Measurements from ENCODE around the gene YPEL4.

Gene YPEL4

DNA sequence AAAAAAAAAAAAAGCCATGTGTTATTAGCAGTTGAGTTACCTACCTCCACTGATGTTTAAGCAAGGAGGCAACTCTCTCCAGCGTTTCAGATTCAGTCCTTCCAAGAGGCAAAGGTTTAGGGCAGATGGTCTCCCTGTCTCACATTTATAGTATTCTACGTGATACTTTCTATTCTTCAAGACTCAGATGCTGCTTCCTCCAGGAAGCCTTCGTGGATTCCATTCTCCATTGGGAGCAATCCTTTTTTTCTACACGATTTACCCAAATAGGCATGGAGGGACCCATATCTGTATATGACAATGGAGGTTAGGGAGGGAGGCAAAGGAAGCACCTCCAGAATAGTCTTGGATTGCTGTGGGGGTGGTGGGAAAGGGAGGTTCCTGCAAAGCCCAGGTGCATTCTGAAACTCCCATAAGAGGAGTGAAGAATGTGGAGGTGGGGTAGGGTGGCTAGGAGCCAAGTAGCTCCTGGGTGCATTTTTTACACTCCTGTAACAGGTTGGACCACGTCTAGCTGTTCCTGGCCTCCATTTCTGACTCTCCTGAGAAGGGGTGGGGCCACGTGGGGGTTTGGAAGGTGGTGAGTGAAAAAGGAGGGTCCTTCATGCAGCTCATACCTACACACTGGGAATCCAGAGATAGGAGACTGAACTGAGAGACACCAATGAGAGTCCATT, 16.2 kb downstream of the YPEL4 start:
- no peak for DNase-seq (ENCODE audit: low read depth in 2 of 2)

DNA sequence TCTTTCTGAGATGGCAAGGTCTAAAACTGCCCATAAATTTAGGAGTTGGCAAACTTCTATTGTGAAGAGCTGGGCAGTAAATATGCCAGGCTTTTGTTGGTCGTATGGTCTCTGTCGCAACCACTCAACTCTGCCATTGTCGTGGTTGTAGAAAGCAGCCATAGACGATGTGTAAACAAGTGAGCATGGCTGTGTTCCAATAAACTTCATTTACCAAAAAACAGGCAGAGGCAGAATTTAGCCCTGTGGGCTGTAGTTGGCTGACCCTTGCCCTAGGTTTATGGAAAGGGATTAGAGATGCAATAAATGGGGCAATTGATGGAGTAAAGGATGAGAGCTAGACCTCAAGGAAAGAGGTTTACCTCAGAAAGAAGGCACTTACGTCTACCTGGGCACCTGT, 17.6 kb downstream of the YPEL4 start:
- DNase-seq (ENCODE audit: low read depth in 2 of 2): no peak

DNA sequence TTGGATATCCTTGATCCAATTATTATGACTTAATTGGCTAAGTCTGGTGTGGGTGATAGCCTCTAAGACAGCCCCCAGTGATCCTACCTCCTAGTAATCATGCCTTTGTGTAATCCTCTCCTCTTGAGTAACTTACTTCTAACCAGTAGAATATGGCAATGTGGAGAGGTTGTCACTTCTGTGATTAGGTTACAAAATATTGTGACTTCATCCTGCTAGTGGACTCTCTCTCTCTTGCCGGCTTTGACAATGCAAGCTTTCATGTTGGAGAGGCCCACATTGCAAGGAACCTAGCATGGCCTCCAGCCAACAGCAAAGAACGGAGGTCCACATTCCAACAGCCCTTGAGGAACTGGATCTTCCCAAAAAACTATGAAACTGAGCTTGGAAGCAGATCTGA, 19.5 kb downstream of the YPEL4 start:
- DNase-seq (ENCODE audit: low read depth in 2 of 2): no peak

DNA sequence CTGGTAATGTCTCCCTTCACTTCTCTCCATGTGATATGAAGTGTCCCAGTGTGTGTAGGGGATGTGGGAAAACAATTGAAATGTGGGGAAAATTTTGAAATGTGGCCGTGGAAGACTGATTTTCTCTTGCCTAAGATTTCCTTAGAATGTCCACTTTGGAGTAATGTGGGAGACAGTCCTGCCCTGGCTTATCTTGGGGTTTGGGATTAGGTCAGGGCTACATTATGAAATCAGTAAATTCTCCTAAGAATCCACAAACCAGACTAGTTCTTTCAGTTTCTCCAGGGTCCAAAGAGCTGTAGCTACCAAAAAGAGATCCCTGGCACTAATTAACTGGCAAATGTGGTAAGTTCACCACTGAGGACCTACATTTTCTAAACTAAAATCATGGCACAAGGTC, 22.8 kb downstream of the YPEL4 start:
- no peak for DNase-seq (ENCODE audit: low read depth in 2 of 2)

DNA sequence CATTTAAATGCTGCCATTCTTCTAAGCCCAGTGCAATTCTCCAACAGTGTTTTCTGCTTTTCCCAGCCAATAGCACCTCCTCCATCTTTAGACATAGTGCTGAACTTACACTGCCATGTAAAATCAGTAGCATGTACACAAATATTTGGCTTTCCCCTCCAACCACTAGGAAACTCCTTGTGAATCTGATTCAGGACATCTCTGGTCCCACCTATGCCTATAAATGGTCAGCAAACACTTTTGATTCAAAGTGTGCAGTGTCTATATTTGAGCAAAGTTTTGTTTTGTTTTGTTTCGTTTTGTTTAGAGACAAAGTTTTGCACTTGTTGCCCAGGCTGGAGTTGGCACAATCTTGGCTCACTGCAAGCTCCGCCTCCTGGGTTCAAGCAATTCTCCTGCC, 24.8 kb downstream of the YPEL4 start:
- DNase-seq (ENCODE audit: low read depth in 2 of 2): no peak

DNA sequence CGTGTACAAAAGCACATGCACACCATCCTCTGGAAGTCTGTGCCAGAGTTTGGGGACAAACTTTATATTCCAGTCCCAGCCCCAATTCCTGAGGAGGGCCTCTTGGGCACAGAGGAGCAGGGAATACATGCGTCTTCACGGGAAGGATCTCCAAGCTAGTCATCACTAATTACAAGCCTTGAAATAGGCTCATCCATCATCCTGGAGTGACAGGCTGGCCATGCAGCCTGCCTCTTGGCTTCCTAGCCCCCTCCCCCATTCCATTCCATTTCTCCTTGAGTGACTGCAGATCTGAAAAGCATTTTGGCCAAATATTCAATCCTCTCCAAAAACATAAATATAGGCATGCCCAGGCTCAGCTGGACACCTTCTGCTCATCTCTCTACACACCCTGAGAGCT, 27.4 kb downstream of the YPEL4 start:
- DNase-seq (ENCODE audit: low read depth in 2 of 2): no peak

DNA sequence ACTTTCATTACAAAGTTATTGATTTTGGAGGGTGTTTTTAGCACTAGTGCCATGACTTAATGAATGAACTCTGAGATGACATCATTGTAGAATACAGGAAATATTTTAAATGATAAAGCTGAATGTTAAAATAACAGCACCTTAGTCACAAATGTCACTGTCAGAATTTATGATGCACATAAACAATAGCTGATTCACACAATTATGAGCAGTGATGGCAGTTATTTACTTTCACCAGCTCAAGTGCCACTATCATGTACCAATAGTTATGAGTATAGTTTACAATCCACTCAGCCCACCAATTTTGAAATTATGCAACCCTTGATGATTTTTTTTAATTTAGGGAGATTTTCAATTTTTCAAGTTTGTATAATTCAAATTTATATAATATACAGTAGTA, 29.2 kb downstream of the YPEL4 start:
- DNase-seq (ENCODE audit: low read depth in 2 of 2): no peak

DNA sequence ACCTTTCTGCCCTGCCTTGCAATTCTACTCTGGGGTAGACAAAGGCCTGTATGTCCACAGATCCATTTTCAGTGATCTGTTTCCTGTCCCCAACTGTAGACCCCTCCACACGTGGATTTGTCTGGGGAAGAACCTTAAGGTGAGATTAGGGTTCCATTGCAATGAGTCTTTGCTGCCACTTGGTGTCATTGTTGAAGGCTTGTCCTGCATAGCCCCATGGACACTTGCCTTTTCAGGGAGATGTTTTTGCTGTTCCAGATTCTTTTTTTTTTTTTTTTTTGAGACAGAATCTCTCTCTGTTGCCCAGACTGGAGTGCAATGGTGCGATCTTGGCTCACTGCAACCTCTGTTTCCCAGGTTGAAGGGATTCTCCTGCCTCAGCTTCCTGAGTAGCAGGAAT, 30.4 kb downstream of the YPEL4 start:
- no peak for DNase-seq (ENCODE audit: low read depth in 2 of 2)

DNA sequence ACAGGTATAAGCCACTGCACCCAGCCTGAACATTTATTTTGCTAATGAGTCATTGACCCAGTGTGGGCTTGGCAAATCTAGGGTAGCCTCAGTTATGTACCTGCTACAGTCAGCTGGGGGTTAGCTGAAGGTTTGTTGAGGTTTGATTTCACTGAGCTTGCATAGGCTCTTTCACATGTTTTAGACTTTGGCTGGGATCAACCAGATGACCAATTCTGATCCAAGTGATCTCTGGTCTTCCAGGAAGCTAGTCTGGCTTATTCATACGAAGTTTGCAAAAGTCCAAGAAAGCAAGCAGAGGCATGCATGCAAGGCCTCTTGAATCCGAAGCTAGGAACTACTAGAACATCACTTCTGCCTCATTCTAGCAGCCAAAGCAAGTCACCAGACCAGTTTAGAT, 31.3 kb downstream of the YPEL4 start:
- no peak for DNase-seq (ENCODE audit: low read depth in 2 of 2)

DNA sequence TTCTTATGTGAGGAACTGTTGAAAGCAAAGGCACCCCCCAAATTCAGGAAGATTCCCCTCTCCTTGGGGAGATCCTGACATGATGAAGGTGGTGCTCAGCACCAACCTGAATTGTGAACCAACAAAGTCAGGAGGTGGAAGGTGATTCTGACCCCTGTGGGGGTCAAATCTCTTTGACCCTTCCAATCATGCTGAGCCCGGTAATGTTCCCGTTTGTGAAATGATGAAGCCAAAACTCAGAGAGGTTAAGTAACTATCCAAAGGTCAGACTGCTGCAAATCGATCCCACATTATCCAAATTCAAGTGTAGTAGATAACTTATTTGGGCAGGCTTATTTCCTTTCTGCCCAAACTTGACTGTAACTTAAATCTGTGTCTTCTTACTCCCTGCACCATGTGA, 33.1 kb downstream of the YPEL4 start:
- no peak for DNase-seq (ENCODE audit: low read depth in 2 of 2)

DNA sequence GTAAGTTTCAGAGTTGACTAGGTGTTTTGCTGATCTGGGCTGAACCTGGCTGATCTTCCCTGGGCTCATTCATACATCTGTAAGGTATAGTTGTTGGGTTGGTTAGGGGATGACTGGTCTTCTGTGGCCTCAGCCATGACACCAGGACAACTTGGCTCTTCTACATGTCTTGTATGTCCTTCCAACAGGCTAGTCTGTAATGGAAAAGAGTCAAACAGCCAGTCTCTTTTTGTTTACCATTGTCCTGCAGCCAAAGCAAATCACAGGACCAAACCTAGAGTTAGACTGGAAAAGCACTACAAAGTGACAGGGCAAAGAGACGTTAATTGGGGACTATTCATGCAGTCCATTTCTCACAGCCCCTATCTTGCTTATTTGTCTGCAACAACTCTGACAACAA, 34.4 kb downstream of the YPEL4 start:
- no peak for DNase-seq (ENCODE audit: low read depth in 2 of 2)

DNA sequence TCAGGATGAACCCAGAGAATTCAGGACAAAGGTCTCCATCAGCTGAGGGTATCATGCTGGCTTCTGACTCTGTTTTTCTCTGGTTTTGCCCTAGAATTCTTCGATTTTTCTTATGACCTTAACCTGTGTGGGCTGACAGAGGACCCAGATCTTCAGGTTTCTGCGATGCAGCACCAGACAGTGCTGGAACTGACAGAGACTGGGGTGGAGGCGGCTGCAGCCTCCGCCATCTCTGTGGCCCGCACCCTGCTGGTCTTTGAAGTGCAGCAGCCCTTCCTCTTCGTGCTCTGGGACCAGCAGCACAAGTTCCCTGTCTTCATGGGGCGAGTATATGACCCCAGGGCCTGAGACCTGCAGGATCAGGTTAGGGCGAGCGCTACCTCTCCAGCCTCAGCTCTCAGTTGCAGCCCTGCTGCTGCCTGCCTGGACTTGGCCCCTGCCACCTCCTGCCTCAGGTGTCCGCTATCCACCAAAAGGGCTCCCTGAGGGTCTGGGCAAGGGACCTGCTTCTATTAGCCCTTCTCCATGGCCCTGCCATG, 35.4 kb downstream of the YPEL4 start:
- no peak for DNase-seq (ENCODE audit: low read depth in 2 of 2)

DNA sequence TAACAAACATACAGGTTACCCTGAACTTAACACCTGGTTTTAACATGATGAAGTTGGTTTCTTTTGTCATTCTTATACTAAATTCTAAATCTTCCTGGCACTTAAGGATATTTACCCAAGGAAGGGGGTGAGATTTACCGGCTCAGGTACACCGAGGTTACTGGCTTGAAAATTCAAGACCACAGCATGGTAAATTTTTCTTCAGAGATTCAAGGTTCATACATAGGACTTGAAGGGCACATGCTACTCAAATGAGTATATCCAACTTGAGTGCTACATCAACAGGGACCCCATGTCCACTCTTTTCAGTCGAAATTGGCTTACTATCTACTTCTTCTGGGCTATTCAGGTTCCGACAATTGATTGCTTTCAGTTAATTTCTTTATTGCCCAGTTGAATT, 39.5 kb downstream of the YPEL4 start:
- no peak for DNase-seq (ENCODE audit: low read depth in 2 of 2)

DNA sequence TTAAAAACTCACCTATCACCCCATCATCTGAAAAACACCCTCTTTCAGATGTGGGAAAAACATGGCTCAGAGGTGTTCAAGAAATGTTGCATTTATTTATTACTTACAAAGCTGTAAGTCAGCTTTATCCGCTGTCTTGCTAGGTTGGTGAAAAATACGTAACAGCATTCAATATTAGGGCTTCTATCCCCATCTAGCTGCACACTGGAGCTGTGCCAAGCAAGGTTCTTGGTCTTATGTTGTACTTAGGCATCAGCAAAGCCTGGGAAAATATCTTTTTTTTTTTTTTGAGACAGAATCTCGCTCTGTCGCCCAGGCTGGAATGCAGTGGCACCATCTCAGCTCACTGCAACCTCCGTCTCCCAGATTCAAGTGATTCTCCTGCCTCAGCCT, 44.7 kb downstream of the YPEL4 start:
- DNase-seq (ENCODE audit: low read depth in 2 of 2): no peak

DNA sequence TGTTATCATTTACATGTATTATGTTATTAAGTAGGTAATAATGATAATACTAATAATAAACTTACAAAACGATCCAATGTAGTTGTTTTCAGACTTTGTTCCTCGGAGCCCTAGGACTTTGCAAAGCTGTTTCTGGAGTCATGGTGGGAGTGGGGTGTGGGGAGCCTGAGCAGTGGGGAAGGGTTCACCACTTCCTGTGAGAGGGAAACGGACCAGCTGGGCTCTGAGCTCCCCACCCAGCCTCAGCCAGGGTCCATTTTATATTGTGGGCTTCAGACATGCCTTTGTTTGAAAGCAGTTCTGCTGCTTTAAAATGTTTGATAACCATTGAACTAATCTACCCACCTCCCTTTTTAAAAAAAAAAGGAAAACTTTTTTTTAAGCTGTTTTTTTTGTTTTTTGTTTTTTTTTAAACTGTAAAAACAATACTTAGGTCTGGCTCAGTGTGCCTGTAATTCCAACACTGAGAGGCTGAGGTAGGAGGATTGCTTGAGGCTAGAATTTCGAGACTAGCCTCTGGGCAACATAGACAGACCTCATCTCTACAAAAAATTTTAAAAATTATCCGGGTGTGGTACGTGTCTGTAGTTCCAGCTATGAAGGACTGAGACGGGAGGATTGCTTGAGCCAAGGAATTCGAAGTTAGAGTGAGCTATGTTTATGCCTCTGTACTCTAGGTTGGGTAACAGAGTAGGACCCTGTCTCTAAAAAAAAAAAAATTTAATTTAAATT, 45.2 kb downstream of the YPEL4 start:
- DNase-seq (ENCODE audit: low read depth in 2 of 2): no peak

DNA sequence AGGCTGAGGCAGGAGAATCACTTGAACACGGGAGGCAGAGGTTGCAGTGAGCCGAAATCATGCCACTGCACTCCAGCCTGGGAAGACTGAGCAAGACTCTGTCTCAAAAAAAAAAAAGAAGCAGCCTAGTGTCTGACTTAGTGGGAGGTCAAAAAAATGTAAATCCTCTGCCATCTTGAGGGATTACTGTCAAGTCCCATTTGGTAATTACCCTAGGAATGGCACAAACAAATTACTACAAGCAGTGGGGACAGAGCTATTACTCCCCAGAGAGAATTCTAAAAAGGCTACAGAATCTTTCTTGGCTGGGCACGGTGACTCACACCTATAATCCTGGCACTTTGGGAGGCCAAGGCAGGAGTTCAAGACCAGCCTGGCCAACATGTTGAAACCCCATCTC, 48.4 kb downstream of the YPEL4 start:
- no peak for DNase-seq (ENCODE audit: low read depth in 2 of 2)

DNA sequence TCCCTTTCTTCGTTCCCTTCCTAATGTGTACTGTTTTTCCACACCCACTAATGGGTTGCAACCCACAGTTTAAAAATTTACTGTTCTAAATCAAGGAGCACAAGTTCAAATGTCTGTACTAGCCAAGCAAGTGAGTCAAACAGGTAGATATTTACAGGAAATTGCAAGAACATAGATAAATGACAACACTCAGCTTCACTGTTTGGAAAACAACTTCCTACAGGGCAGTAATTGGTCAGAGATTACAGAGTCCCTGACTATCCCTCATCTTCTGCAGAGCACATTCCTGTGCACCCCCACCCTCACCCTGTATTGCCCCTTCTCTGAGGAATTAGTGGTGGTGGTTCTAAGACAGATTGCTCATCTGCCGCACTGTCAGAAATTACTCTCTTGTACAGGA, 50.3 kb downstream of the YPEL4 start:
- DNase-seq (ENCODE audit: low read depth in 2 of 2): no peak

DNA sequence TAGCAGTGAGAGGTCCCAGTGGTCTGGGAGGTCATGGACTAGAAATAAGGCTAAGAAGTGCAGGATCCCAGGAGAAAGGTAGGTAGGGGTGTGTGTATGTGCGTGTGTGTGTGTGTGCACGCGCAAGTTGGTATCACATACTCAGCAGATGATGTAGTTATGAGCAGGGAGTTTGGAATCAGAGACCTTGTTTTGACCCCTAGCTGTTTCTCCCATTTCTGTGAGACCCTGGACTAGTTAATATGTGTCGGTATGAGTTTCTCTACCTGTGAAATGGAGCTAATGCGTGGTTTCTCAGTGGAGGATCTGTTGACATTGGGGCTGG, 50.9 kb downstream of the YPEL4 start:
- DNase-seq (ENCODE audit: low read depth in 2 of 2): no peak

DNA sequence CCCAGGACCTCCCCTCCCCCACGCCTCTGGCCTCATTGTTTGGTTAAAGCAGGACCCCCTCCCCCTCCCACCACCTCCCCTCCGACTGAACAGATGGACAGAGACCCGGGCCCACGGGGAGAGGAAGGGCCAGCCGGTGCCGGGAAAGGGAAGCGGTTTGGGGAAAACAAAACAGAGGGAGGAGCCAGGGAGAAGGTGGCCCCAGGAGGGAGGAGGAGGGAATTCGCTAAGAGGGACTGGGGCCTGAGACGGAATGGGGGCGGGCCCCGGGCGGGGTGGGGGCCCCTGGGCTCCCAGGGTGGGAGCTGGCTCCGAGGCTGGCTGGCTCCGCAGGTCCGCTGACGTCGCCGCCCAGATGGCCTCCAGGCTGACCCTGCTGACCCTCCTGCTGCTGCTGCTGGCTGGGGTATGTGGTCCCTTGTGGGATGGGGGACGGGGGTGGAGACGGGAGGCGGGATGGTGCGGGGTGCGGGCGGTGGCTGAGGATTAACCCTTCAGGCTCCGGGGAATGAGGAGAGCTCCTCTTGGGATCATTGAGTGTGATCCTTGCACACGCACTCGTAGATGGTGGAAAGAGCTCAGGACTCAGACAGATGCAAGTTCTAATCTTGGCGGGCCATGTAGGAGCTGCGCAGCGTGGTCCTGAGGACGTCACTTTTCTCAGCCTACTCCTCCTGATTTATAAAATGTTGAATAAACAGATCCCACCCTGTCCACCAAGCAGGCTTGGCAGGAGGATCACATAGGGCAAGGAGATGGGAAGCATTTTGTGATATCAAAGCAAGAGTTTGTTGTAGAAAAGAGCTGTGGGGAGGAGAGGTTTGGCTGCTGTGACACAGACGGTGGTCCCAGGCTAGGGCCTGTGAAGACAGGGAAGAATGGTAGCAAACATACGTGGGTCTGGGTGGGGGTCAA, 51.5 kb downstream of the YPEL4 start:
- DNase-seq (ENCODE audit: low read depth in 2 of 2): no peak

DNA sequence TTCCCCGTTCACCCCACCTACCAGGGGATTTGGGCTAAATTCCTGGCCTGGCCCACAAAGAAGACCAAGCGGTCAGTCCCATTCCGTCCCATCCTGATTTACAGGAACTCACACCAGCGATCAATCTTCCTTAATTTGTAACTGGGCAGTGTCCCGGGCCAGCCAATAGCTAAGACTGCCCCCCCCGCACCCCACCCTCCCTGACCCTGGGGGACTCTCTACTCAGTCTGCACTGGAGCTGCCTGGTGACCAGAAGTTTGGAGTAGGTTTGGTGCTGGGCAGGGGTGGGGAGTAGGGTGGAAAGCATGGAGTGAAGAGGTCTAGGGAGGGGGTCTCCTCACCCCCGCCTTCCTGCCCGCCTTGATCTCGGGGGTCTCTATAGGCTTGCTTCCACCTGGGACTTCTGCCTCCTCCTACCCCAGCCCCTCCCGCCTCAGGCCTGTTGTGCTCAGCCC, 52.2 kb downstream of the YPEL4 start, which contains the start of gene SERPING1:
Gene SERPING1 (plus strand): TSS at position 225 of the 455 bp plus-strand sequence. CDS start 586 bp downstream, outside the sequence.
- no peak for DNase-seq (ENCODE audit: low read depth in 2 of 2)

DNA sequence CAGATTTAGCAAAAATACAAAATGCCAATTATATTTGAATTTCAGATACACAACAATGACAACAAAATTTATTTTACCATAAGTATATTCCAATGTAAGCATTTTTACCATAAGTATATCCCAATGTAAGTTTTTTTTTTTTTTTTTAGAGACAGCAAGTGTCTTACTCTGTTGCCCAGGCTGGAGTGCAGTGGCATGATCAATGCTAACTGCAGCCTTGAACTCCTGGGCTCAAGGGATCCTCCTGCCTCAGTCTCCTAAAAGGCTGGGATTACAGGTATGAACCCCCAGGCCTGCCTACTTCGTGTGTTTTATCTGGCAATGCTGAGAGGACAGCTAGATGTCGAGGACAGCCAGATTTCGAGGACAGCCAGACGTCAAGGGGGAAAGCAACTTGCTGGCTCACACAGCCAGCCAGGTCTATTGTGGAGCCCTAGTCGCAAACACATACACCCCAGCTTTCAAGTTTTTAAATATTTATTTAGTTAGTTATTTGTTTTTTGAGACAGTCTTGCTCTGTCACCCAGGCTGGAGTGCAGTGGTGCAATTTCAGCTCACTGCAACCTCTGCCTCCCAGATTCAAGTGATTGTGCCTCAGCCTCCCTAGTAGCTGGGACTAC, 53.3 kb downstream of the YPEL4 start:
- no peak for DNase-seq (ENCODE audit: low read depth in 2 of 2)
